Activated CD4-positive, alpha-beta T cell treated with anti-CD3 and anti-CD28 coated beads, Interleukin-2, amount 50 U/mL, for 24 hours (primary cell): ENCODE results near the gene LDB1.

ENCODE experiments used
- DNase-seq, 2 donors: peaks; one replicate each; pipeline ENCODE4 v3.0.0-alpha.2; 2020; ENCODE audit warnings: low read depth in 1 of 2, low spot score in 1 of 2

LDB1 gene, protein sequence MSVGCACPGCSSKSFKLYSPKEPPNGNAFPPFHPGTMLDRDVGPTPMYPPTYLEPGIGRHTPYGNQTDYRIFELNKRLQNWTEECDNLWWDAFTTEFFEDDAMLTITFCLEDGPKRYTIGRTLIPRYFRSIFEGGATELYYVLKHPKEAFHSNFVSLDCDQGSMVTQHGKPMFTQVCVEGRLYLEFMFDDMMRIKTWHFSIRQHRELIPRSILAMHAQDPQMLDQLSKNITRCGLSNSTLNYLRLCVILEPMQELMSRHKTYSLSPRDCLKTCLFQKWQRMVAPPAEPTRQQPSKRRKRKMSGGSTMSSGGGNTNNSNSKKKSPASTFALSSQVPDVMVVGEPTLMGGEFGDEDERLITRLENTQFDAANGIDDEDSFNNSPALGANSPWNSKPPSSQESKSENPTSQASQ

DNA sequence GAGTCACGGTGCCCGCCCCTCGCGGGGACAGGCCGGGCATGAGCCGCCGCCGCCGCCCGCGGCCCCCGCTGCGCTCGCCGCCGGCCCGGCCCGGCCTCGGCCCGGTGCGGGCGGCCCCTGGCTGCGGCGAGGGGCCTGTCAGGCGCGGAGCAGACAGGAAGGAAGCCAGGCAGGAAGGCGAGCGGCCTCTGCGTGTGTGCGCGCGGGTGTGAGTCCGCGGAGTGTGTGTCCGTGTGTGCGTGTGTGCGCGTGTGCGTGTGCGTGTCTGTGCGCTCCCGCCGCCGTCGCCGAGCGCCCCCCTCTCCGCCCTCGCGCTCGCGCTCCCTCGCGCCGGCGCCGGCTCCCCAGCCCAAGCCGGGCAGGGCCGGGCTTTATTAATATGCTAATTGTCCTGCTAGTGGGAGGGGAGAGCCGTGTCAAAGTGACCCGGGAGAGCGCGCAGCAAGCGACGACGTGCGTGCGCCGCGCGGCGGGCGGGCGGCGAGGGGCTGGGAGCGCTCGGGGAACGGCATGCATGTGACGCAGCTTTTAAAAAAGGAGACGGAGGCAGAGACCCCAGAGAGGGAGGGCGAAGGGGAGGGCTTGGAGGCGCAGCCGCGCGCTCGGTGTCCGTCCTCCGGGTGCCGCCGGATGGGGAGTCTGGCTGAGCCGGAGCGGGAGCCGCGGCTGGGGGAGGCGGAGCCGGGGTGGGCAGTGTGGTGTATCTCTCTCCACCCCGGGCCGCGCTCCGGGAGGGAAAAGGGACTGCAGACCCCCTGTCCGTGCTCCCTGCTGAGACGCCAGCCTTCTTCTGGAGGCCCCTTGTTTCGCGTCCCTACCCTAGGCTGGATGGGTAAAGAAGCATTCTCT is at the start of gene LDB1:
Gene LDB1 (minus strand): TSS at position 227 of the 849 bp plus-strand sequence. CDS start 258 bp downstream, outside the sequence.
- peak; percentile 41 to 53 for DNase-seq

DNA sequence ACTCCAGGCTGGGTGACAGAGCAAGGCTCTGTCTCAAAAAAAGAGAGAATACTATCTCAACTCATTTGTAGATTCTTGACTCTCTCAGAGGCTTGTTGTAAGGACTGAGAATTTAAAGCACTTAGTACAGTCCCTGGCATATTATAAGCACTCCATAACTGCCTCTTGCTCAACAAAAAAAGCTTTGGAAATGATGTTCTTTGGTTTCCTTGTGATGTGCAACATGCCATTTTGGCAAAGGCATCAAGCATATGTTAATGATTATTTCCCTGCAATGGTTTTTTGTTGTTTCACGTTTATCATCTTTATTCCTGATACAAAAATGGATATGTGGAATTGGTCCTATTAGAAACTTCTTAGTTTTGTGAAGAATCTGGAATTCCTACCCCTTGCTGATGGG is 47.7 kb upstream of the LDB1 start:
- no peak for DNase-seq

DNA sequence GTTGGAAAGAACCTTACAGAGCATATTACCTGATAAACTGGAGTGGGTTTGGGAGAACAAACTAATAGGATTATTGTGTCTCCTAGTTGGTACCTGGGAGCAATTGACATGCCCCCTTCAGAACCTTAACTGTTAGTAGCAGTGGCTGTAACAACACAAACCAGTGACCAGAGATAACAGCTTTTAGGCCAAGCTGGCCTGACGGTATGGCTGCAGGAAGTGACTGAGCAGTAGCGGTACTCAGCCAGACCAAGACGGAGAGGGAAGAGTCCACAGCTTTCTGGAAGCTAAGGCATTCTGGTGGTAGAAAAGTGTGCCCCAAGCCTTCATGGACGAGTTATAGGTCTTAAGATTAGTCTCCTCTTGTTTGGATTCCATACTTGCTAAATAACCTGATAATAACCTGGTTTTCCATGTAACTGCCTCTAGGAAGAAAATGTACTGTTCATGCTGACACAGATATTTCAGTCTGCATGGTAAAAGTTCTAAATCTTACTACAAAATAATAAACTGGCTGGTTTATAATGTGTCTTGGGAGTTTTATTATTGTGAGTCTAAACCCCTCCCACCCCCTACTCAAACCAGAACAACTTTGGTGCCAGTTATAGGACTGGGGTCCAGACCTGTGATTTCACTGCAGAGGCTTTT is 43.3 kb upstream of the LDB1 start:
- DNase-seq = no peak

DNA sequence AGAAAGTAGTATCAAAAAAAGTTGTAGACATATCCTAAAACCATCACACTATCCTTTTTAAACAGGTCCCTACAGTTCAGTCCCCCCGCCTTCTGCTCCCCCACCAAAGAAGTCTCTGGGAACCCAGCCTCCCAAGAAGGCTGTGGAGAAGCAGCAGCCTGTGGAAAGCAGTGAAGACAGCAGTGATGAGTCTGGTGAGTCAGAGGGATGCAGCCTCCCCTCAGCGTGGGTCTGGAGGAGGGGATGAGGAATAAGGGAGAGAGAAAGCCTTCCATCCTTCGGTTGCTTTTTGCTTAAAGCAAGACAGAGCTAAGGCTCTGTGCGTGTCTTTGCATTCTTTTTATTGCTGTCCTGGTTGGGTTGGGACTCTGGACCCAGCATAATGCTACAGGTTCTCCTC is 39.7 kb upstream of the LDB1 start:
- no peak for DNase-seq

DNA sequence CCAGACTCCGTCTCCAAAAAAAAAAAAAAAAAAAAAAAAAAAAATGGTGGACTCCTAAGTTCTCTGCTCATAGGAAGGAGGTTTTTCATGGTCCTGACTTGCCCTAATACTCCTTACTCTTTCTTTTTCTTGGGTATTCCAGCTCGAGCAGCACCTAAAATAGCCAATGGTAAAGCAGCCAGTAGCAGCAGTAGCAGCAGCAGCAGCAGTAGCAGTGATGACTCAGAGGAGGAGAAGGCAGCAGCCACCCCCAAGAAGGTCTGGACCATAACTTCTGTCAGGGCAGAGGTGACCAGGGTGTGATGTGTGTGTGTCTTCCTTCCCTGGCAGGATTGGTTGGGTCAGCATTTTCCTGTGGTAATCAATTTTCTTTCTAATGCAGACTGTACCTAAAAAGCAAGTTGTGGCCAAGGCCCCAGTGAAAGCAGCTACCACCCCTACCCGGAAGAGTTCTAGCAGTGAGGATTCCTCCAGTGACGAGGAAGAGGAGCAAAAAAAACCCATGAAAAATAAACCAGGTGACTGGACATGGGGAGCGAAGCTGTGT is 39.0 kb upstream of the LDB1 start:
- no peak for DNase-seq

DNA sequence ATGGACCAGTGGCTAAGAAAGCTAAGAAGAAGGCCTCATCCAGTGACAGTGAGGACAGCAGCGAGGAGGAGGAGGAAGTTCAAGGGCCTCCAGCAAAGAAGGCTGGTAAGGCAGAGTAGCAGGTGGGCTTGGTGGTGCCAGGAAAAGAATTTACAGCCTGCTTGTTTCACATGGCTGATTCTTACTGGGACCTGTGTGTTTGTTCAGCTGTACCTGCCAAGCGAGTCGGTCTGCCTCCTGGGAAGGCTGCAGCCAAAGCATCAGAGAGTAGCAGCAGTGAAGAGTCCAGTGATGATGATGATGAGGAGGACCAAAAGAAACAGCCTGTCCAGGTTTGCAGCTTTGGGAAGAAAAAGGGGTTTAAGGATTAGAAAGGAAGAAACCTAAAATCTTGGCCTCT is 37.1 kb upstream of the LDB1 start:
- no peak for DNase-seq

DNA sequence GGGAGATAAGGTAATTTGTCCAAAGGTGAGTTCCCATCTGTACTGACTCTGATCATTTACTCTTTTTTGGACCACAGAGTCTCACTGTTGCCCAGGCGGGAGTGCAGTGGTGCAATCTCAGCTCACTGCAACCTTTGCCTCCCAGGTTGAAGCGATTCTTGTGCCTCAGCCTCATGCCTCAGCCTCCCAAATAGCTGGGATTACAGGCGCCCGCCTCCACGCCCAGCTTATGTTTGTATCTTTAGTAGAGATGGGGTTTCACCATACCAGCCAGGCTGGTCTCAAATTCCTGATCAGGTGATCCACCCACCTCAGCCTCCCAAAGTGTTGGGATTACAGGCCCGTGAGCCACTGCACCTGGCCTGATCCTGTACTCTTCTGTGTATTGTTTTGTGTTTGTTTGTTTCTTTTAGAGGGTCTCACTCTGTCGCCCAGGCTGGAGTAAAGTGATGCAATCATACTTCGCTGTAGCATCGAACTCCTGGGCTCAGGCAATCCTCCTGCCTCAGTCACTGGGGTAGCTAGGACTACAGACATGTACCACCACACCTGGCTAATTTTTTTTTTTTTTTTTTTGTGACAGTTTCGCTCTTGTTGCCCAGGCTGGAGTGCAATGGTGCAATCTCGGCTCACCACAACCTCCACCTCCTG is 34.4 kb upstream of the LDB1 start:
- no peak for DNase-seq

DNA sequence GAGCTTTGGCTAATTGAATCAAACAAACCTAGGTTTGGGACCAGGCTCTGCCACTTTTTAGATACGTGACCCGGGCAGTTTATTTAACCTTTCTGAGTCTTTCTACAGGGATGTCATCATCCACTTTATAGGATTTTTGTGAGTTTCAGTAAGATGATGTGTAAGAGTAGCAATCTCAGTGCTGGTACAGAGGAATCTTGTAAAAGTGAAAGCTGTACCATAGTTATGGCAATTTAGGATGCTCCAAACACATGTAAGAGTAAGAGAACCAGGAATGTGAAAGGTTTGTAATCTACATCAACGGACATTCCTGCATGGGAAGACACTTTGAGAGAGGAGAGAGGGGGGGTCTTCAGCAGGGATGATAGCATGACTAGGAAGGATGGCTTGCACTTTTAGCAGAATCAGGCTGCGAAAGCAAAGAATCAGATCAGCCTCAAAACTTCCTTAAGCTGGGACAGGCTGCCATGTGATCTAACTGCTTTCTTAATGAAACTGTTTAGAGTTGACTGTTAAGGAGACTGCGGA is 33.0 kb upstream of the LDB1 start:
- no peak for DNase-seq

DNA sequence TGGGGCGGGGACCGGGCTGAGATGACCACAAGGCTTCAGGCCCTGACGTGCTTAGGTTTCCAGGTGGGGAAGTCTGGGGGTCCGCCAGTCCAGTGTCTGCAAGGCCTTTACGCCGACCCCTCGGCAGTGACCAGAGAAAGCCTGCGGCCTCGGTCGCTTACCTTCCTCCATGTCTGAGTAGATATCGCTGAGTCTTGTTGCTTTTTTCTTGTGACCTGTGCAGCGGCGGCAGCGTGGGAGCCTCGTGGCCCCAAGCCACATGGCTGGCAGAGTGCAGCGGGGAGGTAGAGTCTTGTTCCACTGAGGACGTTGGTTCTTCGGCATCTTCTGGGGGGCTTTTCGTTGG is 32.4 kb upstream of the LDB1 start:
- DNase-seq = peak in 1 of 2 donors; percentile 45

DNA sequence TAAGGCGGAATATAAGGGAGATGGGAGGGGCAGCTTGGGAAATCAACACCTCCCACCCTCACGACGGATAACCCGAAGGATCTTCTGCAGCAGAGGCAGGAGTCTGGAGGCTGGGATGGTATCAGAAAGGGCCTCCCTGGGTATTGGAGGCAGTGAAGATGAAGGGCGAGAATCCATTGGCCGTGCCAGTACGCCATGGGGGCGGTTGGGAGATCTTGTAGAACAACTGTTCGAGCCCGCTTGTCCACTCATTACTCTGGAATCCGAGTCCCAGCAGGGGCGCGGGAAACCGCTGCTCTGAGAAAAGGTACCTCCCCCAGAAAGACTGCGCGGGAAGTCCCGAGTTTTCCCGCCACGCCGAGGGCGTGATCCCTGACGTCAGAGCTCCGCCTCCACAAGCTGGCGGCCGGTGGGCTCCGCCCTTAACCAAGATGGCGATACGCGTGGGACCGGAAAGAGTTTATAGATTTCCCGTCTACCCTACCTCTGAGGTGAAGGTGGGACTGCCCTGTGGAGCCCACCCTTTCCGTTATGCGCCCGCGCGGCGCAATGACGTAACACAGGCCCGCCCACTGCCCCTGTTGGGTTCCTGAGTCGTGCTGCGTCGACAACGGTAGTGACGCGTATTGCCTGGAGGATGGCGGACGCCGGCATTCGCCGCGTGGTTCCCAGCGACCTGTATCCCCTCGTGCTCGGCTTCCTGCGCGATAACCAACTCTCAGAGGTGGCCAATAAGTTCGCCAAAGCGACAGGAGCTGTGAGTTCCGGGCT is 31.8 kb upstream of the LDB1 start, which contains the start of gene NOLC1:
Gene NOLC1 (plus strand): TSS at position 616 of the 771 bp plus-strand sequence. CDS start 22 bp downstream, at position 638.
- peak; percentile 99 to 100 for DNase-seq

DNA sequence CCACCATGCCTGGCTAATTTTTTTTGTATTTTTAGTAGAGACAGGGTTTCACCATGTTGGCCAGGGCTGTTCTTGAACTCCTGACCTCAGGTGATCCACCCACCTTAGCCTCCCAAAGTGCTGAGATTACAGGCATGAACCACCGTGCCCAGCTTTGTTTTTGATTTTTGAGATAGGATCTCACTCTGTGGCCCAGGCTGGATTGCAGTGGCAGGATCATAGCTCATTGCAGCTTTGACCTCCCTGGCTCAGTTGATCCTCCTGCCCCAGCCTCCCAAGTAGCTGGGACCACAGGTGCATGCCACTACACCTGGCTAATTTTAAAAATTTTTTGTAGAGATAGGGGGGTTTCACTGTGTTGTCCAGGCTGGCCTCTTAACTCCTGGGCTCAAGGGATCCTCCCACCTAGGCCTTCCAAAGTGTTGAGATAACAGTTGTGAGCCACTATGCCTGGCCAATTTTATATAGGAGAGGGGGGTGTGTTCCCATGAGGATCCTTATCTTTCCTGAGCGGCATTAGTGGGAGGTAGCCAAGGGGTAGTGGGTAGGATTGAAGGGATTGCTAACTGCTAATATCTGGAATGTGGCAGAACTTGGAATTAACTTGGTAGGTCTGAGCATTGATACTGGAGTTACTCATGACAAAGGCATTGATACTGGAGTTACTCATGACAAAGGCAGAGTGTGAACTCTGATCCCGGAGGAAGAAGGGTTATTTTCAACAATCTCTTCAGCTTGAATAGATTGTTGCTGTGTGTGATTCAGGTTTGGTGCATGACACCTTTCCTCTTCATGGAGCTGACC is 31.0 kb upstream of the LDB1 start:
- no peak for DNase-seq

DNA sequence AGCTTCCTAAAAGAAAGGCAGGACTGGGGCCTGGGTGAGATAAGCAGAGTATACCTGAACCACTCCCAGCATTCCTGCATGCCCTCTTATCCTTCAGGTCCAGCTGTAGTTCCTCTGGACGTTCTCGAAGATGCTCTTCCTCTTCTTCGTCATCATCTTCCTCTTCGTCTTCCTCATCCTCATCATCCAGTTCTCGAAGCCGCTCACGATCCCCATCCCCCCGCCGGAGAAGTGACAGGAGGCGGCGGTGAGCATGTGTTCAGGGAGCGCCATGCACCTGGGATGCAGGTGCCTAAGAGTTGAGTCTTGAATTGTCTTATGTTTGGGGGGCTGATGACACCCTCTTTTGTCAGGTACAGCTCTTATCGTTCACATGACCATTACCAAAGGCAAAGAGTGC is 28.1 kb upstream of the LDB1 start:
- no peak for DNase-seq

DNA sequence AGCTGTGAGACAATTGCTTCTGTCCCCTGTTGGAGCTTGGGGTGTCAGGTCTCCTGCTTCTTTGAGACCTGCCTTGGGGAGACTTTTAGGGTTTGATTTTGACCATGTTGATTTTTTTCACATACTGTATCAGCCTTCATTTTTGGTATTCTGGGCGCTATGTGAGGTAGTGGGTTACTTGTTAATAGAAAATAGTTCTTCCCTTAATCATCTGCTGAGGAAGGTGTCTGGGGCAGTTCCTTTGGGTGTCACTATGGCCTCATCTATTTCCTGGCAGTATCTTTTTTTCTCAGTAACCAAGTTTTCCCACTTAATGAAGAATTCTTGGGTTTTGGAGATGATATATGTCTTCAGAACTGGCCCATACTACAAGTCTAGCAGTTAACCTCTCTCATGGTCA is 27.4 kb upstream of the LDB1 start:
- no peak for DNase-seq

DNA sequence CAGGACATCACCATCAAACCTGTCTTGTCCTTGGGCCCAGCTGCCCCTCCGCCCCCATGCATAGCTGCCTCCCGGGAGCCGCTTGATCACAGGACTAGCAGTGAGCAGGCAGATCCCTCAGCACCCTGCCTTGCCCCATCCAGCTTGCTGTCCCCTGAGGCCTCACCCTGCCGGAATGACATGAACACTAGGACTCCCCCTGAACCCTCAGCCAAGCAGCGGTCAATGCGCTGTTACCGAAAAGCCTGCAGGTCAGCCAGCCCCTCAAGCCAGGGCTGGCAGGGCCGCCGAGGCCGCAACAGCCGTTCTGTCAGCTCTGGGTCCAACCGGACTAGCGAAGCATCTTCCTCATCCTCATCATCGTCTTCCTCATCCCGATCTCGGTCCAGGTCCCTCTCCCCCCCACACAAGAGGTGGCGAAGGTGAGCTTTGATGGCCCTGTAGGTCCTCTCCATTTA is 26.8 kb upstream of the LDB1 start:
- DNase-seq = no peak

DNA sequence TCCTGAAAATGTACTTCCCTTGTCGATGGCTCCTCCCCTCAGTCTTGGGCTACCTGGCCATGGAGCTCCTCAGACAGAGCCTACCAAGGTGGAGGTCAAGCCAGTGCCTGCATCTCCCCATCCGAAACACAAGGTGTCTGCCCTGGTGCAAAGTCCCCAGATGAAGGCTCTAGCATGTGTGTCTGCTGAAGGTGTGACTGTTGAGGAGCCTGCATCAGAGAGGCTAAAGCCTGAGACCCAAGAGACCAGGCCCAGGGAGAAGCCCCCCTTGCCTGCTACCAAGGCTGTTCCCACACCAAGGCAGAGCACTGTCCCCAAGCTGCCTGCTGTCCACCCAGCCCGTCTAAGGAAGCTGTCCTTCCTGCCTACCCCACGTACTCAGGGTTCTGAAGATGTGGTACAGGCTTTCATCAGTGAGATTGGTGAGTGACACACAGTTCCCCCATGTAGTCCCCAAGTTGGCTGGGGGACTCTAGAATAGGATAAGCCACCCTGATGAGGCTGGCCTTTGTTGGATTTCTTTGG is 21.5 kb upstream of the LDB1 start:
- DNase-seq = no peak

DNA sequence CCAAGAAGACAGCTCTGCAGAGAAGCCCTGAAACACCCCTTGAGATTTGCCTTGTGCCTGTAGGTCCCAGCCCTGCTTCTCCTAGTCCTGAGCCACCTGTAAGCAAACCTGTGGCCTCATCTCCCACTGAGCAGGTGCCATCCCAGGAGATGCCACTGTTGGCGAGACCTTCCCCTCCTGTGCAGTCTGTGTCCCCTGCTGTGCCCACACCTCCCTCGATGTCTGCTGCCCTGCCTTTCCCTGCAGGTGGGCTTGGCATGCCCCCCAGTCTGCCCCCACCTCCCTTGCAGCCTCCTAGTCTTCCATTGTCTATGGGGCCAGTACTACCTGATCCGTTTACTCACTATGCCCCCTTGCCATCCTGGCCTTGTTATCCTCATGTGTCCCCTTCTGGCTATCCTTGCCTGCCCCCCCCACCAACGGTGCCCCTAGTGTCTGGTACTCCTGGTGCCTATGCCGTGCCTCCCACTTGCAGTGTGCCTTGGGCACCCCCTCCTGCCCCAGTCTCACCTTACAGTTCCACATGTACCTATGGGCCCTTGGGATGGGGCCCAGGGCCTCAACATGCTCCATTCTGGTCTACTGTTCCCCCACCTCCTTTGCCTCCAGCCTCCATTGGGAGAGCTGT is 20.9 kb upstream of the LDB1 start:
- DNase-seq = no peak

DNA sequence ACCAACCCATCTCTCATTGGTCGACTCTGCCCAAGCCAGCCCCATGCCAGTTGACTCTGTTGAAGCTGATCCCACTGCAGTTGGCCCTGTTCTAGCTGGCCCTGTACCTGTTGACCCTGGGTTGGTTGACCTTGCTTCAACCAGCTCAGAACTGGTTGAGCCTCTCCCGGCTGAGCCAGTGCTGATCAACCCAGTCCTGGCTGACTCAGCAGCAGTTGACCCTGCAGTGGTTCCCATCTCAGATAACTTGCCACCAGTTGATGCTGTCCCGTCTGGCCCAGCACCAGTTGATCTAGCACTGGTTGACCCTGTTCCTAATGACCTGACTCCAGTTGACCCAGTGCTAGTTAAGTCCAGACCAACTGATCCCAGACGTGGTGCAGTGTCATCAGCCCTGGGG is 20.1 kb upstream of the LDB1 start:
- no peak for DNase-seq
